GM12891 (cell line): Measurements from ENCODE around the gene KIF5C.

Experiments used
- POLR2A ChIP-seq: IDR thresholded peaks from 2 replicates; pipeline ENCODE4 v1.6.1; 2011; ENCODE audit warnings: low read depth, low read length, control low read depth
- TAF1 ChIP-seq: IDR thresholded peaks from 2 replicates; pipeline ENCODE4 v1.6.1; 2011; ENCODE audit warnings: low read depth, low read length, control low read depth

DNA sequence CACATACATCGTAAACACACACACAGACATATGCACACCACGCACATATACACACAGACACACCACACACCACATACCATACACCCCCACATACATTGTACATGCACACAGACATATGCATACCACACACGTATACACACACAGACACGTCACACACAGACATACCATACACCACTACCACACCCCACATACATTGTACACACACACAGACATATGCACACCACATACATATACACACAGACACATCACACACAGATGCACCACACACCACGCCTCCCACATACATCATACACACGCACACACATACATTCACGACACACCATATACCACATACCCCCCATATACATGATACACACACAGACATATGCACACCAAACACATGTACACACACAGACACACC is 58.4 kb downstream of the KIF5C start:
- TF ChIP-seq POLR2A (no peak), TAF1 (no peak)
